ENCODE results near the gene ZSCAN18. TPM values are rescaled to one million over a fixed set of nuclear protein-coding genes. Genes with fewer than 3 reads are reported as not detected.

The ZSCAN18 gene
- total and polyA plus RNA-seq, 12 donors: 56.4 to 101 (median 67.7) TPM

- Histone ChIP-seq H3K27ac (no peak overlapping the region), H3K4me1 (no peaks in the 10 kb centered on the region), H3K4me3 (peak overlapping the region in 4 of 10 donors; percentile 22 to 42 (median 28)), H3K36me3 (peaks cover 0 to 5% (median 0%) of the 10 kb centered on the region in 9 donors), H3K27me3 (peaks cover 0 to 16% (median 6%) of the 10 kb centered on the region in 7 donors), H3K9me3 (peaks cover 0 to 100% (median 86%) of the 10 kb centered on the region in 11 donors)
- ATAC-seq: peak in 6 of 8 donors; percentile 23 to 64 (median 44)
- intact Hi-C loops (cut with DNase I): no loop called here
- 1 to 4% methylated on average over 64 to 77 of the region's 77 CpGs for WGBS, 2 donors
- peak; percentile 16 to 23 for DNase-seq
- TF ChIP-seq CTCF (IDR thresholded peaks at IDR 0.05): no peak
These were observed 20.0 kb upstream of the ZSCAN18 start for GRCh38 chr19:58117841-58118575.

- H3K27me3 ChIP-seq: no peaks in the 10 kb centered on the region
- TF ChIP-seq CTCF (IDR thresholded peaks at IDR 0.05): no peak
- DNase-seq (no peak), ATAC-seq (no peak)
- H3K27ac ChIP-seq: no peak overlapping the region
- no peak overlapping the region for H3K4me3 ChIP-seq
- intact Hi-C loops (cut with DNase I): no loop called here
- peaks cover 0 to 98% (median 85%) of the 10 kb centered on the region in 11 donors for H3K9me3 ChIP-seq
- peaks cover 0 to 11% (median 0%) of the 10 kb centered on the region in 9 donors for H3K36me3 ChIP-seq
- H3K4me1 ChIP-seq: no peaks in the 10 kb centered on the region
- 91 to 93% methylated on average over 3 of the region's 3 CpGs for WGBS, 2 donors
These were observed 10.5 kb upstream of the ZSCAN18 start for GRCh38 chr19:58108546-58108817.

- peaks cover 0 to 98% (median 80%) of the 10 kb centered on the region in 11 donors for H3K9me3 ChIP-seq
- 83% methylated on average over 7 of the region's 7 CpGs for WGBS, 2 donors
- intact Hi-C loops (cut with DNase I): no loop called here
These were observed 9.9 kb upstream of the ZSCAN18 start for GRCh38 chr19:58107778-58108545.

More at GRCh38 chr19:58107778-58108545, 9.9 kb upstream of the ZSCAN18 start:
- ATAC-seq: no peak
- Histone ChIP-seq H3K27me3 (no peaks in the 10 kb centered on the region), H3K27ac (no peak overlapping the region), H3K4me1 (no peaks in the 10 kb centered on the region), H3K4me3 (no peak overlapping the region), H3K36me3 (peaks cover 0 to 11% (median 0%) of the 10 kb centered on the region in 9 donors)
- DNase-seq: no peak
- no peak for TF ChIP-seq CTCF (IDR thresholded peaks at IDR 0.05)

All from heart right ventricle (tissue), 16 donors.